Measurements from ENCODE around the gene KIF1A.

The KIF1A gene

GRCh38 chr2:240809276-240809675, 10.7 kb downstream of the KIF1A start:
- no peak overlapping the region for H3K4me3 ChIP-seq (ENCODE audit: control insufficient read depth, low read depth, low read length)
- no peak for DNase-seq (ENCODE audit: low read depth)
- TF ChIP-seq CTCF (IDR thresholded peaks at IDR 0.05; ENCODE audit: control insufficient read depth, insufficient read depth, low read depth, low read length, missing control alignments): no peak

- DNase-seq (ENCODE audit: low read depth): no peak
- no peak overlapping the region for H3K4me3 ChIP-seq (ENCODE audit: control insufficient read depth, low read depth, low read length)
- TF ChIP-seq CTCF (IDR thresholded peaks at IDR 0.05; ENCODE audit: control insufficient read depth, insufficient read depth, low read depth, low read length, missing control alignments): no peak
These were observed 13.6 kb downstream of the KIF1A start for GRCh38 chr2:240806459-240806858.

GRCh38 chr2:240806006-240806405, 14.0 kb downstream of the KIF1A start:
- H3K4me3 ChIP-seq (ENCODE audit: control insufficient read depth, low read depth, low read length): no peak overlapping the region
- DNase-seq (ENCODE audit: low read depth): no peak
- no peak for TF ChIP-seq CTCF (IDR thresholded peaks at IDR 0.05; ENCODE audit: control insufficient read depth, insufficient read depth, low read depth, low read length, missing control alignments)

GRCh38 chr2:240803191-240803590, 16.8 kb downstream of the KIF1A start:
- DNase-seq (ENCODE audit: low read depth): no peak
- H3K4me3 ChIP-seq (ENCODE audit: control insufficient read depth, low read depth, low read length): no peak overlapping the region
- TF ChIP-seq CTCF (IDR thresholded peaks at IDR 0.05; ENCODE audit: control insufficient read depth, insufficient read depth, low read depth, low read length, missing control alignments): no peak

- no peak for TF ChIP-seq CTCF (IDR thresholded peaks at IDR 0.05; ENCODE audit: control insufficient read depth, insufficient read depth, low read depth, low read length, missing control alignments)
- no peak for DNase-seq (ENCODE audit: low read depth)
- H3K4me3 ChIP-seq (ENCODE audit: control insufficient read depth, low read depth, low read length): no peak overlapping the region
These were observed 20.8 kb downstream of the KIF1A start for GRCh38 chr2:240799033-240799820.

- no peak for TF ChIP-seq CTCF (IDR thresholded peaks at IDR 0.05; ENCODE audit: control insufficient read depth, insufficient read depth, low read depth, low read length, missing control alignments)
- no peak for DNase-seq (ENCODE audit: low read depth)
- H3K4me3 ChIP-seq (ENCODE audit: control insufficient read depth, low read depth, low read length): no peak overlapping the region
These were observed 21.6 kb downstream of the KIF1A start for GRCh38 chr2:240798327-240798905.

All from AG09309 (cell line).